Sciatic nerve (tissue), 2 donors: ENCODE measurements around the gene FILIP1L. TPM values are rescaled to one million over a fixed set of nuclear protein-coding genes. Genes with fewer than 3 reads are reported as not detected.

Source experiments
- ATAC-seq: fragments of 200-7000 bp; cut with Tn5 transposase; one replicate; pipeline ENCODE4 v1.9.1; 2020; ENCODE audit warnings: mild to moderate bottlenecking, moderate library complexity
- DNase-seq: peaks from one replicate; pipeline ENCODE4 v3.0.0-alpha.2; 2020; ENCODE audit warnings: low spot score
- intact Hi-C: fragments of 100-400 bp; cut with DNase I; formaldehyde crosslinking; loops from one replicate; pipeline ENCODE4 v1.14.2; 2022
- total RNA-seq: library from RNA; stranded (reverse); fragmentation: NEBNext Ultra II Directional; extraction: Animal tissue kit (Norgen Biotek cat#: 25700); gene quantifications from one replicate; pipeline ENCODE4 v1.2.1, GENCODE V29; 2021
- donor health status: DM: no; HTN: no; CAD: no.
- donor health status: DM: no; HTN: no; CAD: no.

The FILIP1L gene
- total RNA-seq, 1 donor from 2014 or later = 36.2 TPM

DNA sequence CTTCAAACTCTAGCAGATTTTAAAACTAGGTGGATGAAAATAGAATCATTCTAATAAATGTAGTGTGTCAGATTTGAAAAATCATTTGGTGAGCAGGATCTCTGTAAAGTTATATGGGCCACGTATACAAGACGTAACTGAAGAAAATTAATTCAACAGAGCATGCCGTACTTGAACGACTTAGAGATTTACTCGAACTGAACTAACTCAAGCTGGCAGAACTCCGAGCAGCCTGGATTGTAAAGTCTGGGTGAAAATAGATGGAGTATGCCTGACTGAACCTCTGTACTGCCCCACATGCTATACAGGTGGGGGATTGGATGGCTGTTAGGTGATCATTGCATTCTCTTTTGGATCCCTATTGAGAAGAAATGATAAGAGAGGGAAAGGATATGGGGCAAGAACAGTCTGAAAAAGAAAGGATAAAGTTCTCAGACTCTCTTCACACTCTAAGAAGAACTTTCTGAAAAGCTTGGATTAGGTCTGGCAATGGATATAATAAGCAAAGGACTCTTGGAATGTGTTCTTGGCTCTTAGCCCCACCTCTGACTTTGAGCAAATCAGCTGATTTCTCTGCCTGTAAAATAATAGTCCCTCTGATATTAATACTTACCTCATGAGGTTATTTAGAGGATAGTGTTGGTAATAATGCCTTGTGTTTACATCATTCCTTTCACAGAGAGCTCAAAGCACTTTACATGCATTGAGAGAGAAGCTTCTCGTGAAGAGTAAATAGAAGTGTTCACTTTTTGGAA lies 147.5 kb downstream of the FILIP1L start:
- peak; percentile 77 for ATAC-seq
- intact Hi-C loops = no loop called here
- no peak for DNase-seq

DNA sequence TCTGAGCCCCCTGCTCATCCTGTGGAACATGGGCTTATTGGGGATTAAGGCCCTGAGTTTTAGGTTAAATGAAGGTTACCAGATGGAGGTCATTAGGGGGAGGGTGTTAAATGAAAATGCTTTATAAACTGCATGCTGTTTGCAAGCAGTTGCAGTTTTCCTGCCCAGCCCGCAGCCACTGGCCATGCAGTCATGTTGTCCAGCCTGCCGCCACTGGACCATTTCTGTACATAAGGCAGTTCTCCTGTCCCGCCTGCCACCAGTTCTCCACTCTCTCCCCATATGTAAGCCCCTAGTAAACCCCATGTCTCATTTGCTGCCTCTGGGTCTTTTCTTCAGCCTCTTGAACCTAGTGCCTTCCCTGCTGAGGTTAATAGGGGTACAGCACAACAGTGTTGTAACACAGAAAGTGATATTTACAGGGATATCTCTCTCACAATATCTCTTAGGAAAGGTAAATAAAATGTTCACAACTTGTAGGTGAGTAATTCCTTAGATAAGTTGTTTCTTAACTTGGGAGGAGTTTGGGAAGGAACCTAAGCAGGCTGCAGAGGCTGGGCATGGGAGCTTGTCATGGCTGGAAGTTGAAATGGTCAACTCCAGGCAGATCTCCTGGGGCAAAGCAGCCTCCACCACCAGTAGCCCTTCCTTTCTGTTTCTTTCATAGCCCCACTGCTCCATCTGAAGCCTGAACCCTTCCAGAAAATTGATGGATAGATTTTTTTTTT lies 148.5 kb downstream of the FILIP1L start:
- DNase-seq (no peak), ATAC-seq (no peak)

DNA sequence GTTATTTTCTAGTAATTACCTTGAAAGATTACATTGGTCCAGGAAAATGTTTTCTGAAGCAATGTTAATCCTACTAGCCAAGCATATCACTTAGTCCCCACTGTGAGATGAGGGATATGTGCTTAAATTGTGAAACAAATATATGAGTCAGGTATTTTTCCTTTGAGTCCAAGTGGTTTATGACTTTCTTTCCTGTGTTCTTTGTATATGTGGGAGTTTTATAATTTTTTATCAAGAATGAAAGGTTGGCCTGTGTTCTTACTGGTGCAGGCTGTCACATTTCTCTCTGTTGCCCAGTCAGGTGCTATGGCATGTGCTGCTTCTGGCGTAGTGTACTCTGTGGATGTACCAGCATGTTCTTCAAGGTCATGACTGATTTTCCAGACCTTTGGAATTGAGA lies 149.2 kb downstream of the FILIP1L start:
- intact Hi-C loops = no loop called here
- DNase-seq = no peak
- ATAC-seq = no peak

More for the DNA sequence above, 148.5 kb downstream of the FILIP1L start:
- intact Hi-C loops = no loop called here

DNA sequence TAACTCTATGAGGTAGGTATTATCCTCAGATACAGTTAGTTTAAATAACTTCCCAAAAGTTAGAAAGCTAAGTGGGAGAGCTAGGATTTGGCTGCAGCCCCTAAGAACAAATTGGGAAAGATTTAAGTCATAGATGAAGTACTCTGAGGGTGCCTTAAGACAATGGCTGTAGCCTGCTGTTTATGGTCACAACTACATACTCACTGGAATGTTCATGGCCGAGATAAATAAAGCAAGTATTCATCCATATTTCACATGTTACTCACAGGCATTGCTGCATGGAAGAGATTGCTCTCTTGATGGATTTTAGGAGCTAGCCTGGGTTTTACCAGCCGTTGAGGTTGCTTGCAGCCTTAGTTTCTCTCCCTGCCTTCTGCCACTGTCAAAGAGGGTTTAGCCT lies 151.6 kb downstream of the FILIP1L start:
- intact Hi-C loops = no loop called here
- DNase-seq (no peak), ATAC-seq (no peak)

DNA sequence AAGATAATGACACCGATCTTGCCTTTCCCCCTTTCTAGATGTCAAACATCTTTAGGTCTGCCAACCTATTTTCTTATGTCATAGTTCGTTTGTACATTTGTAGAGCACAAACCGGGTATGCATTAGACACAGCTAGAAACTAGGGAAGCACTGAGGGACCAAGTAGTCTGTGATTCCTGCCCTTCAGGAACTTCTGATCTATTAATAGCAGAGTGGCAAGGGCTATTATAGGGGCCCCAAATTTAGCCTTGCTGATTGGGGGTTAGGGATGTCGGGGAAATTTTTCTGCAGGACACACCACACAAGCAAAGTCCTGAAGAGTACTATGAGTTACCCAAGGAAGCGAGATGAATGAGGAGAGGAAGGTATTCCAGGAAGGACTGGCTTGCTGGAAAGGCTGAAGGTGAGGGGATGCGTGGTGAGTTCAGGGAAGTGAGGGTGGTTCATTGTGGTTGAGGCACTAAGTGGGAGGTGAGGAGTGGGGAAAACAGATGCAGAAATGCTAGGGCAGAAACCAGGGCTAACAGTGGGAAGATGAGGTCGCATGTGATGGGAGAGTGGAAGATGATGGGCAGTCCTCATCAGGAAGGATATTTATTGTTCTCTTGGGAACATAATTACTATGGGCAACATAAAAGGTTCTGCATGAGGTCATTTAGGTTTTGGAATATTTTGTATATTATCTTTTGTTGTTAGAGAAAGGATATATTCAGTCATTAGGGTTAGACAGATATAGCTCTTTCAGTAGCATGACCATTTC lies 152.4 kb downstream of the FILIP1L start:
- ATAC-seq (no peak), DNase-seq (no peak)
- intact Hi-C loops = no loop called here

DNA sequence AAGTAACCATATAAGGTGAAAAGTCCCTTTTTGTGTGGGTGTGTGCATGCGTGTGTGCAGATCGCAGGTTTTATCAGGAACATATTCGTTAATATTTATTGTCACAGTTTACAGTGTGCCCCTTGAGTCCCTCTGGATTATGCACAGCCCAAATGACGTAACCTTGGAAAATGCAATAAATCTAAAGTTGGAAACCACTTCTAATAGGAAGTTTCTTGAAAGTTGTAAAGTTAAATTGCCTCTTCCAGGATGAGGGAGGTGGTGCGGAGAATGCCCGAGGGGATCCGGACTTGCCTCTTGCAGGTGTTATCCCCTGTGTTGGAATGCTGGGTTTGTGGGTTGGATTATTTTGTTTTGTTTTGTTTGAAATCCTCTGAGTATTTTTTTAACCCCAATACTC lies 153.4 kb downstream of the FILIP1L start:
- intact Hi-C loops = no loop called here
- ATAC-seq (no peak), DNase-seq (no peak)

DNA sequence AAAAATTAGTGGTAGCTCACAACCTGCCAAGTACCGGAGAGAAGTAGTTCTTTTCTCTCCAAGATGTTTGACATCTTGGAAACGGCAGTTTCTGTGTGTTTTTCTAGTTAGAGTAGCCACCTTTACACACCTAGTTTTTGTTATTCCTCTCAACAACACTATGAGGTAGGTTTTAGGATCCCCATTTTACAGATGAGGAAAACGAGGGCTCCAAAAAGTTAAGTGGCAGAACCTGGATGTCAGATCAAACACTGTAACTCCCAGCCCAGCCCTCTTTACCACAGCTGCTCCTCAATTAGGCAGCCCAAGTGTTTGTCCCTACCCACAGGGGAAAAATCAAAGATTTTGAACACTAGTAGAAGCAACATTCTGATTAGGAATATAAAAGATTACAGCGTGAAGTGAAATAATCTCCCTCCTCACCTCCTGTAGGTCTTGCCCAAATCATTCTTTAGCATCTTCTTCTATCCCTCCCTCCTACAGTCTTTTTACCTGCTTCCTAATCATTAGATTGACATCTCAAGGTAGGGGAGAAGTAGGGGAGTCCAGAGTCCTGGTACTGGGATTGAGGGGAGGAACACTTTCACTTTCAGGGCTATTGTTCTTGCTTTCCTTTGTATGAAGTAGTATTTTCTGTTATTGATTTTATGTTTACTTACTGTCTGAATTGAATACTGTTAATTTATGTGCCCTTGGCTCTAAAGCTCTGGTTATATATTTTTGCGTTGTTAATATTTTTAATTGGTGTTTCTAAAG lies 154.0 kb downstream of the FILIP1L start:
- intact Hi-C loops = no loop called here
- DNase-seq (no peak), ATAC-seq (no peak)

DNA sequence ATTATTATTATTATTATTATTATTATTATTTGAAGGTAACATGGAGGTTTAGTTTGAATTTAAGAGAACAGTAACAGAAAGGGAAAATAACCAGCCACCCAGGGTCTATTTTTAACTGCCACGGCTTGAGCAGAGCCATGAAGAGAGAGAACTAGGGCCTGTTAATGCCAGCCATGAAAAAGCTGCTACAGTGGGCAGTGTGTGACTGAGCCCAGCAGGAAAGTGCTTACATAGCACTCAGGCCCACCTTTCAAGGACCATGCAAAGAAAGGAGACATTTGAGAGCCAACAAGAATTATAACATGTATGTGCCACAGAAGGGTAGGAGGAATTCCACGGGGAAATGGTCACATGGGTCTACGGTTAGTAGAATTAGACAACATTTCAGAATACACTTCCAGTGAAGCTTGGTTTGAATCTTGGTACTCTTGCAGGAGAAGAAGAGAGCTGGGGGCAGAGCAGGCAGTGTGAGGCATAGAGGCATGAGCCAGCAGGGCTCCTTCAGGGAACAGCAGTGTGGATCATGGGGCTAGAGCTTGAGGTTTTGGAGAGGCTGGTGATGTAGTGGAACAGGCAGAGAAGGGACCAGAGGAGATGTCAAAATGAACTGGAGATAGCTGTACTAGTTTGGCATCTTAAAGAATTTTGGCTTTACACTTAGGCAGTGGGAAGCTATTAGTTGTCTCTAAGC lies 155.9 kb downstream of the FILIP1L start:
- intact Hi-C loops = no loop called here
- DNase-seq (no peak), ATAC-seq (no peak)

DNA sequence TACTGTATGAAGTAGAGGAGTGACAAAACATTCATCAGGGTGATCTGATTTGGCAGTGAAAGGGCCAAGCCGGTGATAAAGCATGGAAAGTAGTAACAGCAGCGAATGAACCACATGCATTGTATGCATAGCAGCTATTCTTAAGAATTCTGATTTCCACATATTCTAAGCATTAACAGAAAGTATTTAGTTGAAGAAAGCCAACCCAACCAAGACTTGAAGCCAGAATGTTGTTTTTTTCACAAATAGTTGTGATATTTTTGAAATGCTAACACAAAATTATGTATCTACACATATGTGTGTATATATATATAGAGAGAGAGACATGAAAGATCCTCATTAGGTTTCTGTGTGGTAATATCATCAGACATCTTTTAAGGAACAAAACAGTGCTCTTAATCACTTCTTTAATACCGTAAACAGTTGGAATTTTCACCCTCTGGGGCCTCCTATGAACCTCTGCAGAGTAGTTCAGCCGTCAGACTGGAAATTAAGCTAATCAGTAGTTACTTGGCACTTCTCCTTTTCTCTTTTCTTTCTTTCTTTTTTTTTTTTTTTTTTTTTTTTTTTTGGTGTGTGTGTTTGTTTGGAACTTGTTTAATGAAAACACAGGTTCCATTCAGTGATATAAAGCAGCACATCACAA lies 157.0 kb downstream of the FILIP1L start:
- ATAC-seq (no peak), DNase-seq (no peak)
- intact Hi-C loops = no loop called here

DNA sequence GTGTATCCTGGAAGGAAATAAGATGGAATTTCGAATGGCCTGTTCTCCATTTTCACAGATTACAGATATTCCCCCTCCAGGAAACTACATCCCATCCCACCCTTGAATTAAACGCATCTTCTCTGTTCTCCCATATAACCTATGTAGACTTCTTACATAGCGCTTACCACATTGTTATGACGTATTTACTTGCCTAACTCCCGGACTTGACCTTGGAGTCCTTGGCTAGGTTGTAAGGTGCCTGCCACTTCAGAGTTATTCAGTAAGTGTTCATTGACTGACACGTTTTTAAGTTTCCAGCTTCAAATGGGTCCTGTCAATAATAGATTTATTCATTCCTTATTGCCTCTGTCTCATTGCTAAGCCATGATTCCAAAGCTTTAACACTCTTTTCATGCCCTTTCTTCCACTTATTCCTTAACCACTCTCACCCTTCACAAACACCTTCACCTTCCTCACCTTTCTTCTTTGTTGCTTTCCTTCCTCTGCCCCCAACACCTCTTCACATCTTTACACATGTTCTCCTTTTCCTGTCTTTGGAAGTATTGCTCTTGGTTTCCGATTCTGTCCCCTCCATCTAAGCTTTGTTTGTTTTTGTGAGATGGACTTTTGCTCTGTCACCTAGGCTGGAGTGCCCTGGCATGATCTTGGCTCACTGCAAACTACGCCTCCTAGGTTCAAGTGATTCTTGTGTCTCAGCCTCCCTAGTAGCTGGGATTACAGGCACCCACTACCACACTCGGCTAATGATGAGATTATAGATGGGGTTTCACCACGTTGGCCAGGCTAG lies 158.3 kb downstream of the FILIP1L start:
- DNase-seq (no peak), ATAC-seq (no peak)
- intact Hi-C loops = no loop called here

DNA sequence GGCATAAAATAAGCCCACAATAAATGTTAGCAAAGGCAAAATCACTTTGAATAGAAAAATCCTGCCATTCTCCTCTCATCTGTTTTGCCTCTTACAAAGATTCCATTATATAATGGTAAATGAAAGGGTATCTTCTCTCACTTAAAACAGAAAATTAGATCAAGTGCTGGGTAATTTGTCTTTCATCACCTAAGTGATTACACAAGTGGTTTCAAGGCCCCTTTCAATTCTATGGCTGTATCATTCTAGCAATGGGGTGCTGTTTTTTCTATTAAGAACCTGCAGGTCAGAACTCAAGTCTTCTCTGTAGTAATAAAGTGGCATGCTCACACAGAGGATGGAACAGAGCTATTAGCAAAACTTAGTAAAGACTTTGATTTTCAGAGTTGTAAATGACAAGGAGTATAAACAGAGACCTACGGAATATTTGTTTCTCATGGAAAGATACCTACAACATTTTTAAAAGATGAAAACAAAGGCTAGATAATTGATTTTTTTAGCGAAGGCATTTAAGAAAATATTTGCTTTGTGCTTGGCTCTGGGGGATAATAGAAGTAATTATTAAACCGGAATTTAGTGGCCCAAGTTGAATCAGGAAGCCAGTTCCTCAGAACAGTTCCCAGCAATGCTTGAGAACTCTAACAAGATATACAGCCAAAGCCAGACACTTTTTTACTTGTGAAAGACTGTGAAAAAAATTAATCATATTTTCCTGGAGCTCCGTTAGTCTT lies 159.2 kb downstream of the FILIP1L start:
- ATAC-seq = no peak
- intact Hi-C loops = no loop called here
- no peak for DNase-seq

DNA sequence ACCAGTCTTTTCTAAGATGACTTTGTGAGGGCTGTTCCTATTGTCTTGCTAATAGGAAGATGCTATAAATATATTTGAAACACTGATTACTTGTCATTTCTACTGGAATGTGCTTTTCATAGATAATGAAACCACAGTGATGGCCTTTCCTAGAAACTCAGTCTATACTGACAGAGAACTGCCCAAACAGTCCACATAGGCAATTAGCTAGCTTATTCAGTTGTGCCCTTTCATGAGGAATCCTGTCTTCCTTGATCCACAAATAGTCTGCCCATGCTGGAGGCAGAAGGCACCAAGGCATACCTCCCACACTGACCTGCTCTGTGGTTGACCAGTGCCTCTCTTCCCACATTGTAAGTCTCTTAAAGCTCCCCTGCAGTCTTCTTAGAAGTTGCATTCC lies 160.7 kb downstream of the FILIP1L start:
- intact Hi-C loops = no loop called here
- no peak for DNase-seq
- ATAC-seq = no peak

DNA sequence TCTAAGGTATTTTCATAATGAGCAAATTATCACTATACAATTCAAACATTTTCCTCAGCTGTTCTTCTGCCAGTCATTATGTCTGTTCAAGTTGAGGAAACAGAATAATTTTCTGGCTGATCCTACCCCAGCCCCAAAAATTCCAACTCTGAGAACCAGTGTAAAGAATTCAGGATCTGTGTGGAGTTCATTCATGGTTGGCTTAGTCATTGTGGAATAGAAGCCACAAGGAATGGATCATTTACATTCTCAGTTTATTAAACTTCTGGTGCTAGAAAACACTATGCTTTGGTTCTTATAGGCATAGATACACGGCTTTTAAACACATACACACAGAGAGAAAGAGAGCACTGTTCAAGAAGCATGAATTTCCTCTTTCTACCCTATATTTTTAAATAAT lies 162.0 kb downstream of the FILIP1L start:
- DNase-seq (no peak), ATAC-seq (no peak)
- intact Hi-C loops = no loop called here

DNA sequence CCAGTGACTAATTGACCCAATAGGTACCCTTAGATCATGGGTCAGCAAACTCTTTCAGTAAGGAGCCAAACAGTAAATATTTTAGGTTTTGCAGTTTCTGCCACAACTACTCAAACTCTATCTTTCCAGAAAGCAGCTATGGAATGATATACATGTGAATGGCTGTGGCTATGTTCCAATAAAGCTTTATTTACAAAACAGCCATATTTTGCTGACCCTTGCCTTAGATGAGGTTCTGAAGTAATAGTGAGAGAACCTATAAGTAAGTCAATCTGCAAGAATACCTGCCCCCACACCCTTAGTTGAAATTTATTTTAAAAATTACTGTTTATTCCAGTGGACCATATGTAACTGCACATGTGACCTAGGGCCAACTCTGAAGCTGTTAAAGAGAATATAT lies 162.6 kb downstream of the FILIP1L start:
- intact Hi-C loops = no loop called here
- no peak for ATAC-seq
- DNase-seq = no peak

DNA sequence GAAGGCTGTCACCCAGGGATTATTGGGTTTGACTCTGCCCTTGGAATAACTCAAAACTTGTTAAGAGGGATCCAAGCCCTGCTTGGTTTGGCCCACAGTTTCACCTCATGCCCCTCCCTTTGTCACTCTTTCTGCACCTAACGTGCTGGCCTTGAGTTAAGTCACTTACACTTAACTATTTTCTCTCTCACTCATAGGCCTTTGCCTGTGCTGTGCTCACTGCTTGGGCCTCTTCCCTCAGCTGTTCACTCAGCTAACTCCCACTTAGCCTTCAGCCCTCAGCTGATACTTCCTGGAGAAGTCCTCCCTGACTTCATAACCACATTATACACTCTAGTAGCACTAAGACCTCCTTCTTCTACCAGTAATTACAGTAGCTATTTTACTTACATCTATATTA lies 163.4 kb downstream of the FILIP1L start:
- intact Hi-C loops = no loop called here
- no peak for ATAC-seq
- no peak for DNase-seq

DNA sequence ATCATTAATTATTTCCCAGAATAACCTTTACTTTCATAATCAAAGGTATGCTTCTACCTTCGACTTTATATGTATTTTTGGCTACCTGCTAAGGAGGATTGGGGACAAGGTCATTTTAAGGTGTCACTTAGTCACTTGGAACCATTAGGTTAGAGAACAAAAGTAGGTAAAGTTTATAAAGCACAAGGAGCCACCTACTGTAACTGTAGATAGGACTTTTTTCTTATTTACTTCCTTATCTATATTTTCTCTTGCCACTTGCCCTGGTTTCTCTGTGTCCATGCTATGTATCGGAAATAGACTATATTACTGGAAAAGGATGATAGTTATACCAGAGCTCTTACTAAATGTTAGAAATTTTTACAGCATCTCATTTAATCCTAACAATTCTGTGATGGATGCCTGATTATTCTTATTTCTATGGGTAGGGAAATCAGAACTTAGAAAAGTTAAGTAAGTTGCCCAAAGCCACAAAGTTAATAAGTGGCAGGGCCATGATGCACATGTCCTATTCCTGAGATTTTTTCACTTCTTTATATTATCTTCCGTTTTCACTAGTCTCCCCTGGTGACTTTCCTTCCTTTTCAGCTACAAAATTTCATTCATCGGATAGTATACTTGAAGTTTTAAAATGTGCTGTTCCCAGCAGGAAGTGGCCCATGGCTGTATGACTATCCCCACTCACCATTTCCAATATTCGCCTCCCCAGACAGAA lies 164.2 kb downstream of the FILIP1L start:
- no peak for DNase-seq
- intact Hi-C loops = no loop called here
- no peak for ATAC-seq
